Adrenal gland (tissue), 12 donors: ENCODE results near the gene ZGRF1. TPM values are rescaled to one million over a fixed set of nuclear protein-coding genes. Genes with fewer than 3 reads are reported as not detected.
"Not testable (repeated sequence)": the region's sequence is repeated elsewhere in the genome, so short reads cannot be mapped to it uniquely, and the experiment has no call there.

Experiments used
- DNase-seq, 7 donors: peaks; one replicate each; pipeline ENCODE4 v3.0.0-alpha.2; 2019 to 2020
- H3K27ac ChIP-seq, 5 donors: fragments of 200-600 bp; sonication (generic) in 4 of 5; 1 replicate in 3 of 5; 2 replicates in 2 of 5; pipeline versions ENCODE4 v1.5.1 to v1.8.0; 2016 to 2020; ENCODE audit warnings: mild to moderate bottlenecking in 1 of 5
- H3K27me3 ChIP-seq: fragments of 200-600 bp; 2 replicates; pipeline ENCODE4 v1.8.0; 2021
- H3K36me3 ChIP-seq, 2 donors: fragments of 200-600 bp; replicated peaks in 1 of 2; 1 replicate in 1 of 2; 2 replicates in 1 of 2; pipeline versions ENCODE4 v1.5.1 to v1.8.0; 2018 to 2022
- H3K4me1 ChIP-seq, 2 donors: fragments of 200-600 bp; replicated peaks in 1 of 2; 1 replicate in 1 of 2; 2 replicates in 1 of 2; pipeline versions ENCODE4 v1.5.1 to v1.8.0; 2018 to 2021
- H3K4me3 ChIP-seq, 4 donors: fragments of 200-600 bp; sonication (generic) in 3 of 4; one replicate each; pipeline ENCODE4 v1.5.1; 2016 to 2018
- H3K9me3 ChIP-seq, 3 donors: fragments of 200-600 bp; sonication (generic) in 1 of 3; replicated peaks in 1 of 3; 1 replicate in 2 of 3; 2 replicates in 1 of 3; pipeline versions ENCODE4 v1.5.1 to v1.8.0; 2016 to 2021
- POLR2A ChIP-seq, 2 donors: fragments of 450-650 bp; IDR thresholded peaks; one replicate each; pipeline ENCODE4 v1.6.1; 2017; ENCODE audit warnings: antibody characterized with exemption in 2 of 2, mild to moderate bottlenecking in 2 of 2, moderate library complexity in 1 of 2
- WGBS, 4 donors: extraction: QIAGEN DNeasy Blood & Tissue Kit in 2 of 4; methylation state at CpG; one replicate each; pipeline versions ENCODE4 v1.1.5 to v1.1.7; 2013 to 2017; 5-methylcytosine and 5-hydroxymethylcytosine counted together
- intact Hi-C, 2 donors: fragments of 100-400 bp; cut with DNase I; formaldehyde crosslinking; loops; one replicate each; pipeline versions ENCODE4 v1.14.1 to v1.15.0; 2022 to 2023
- polyA plus RNA-seq, 3 donors: library from polyadenylated mRNA; stranded (reverse); fragments of 200-250 nt in 2 of 3; fragments of 350-450 nt in 1 of 3; fragmentation: Illumina TruSeq in 1 of 3; extraction: RNeasy Lipid Tissue Mini Kit (QIAGEN cat#74804) in 1 of 3; gene quantifications; one replicate each; pipeline ENCODE4 v1.2.3, GENCODE V29; 2013 to 2014
- total RNA-seq, 9 donors: library from RNA; depleted of rRNA in 4 of 9; stranded (reverse); fragments of >200 nt in 4 of 9; fragments of 120-200 nt in 1 of 9; fragmentation: NEBNext Ultra II Directional in 1 of 9; extraction: Animal tissue kit (Norgen Biotek cat#: 25700) in 1 of 9; gene quantifications; one replicate each; pipeline versions ENCODE4 v1.1.0 to v1.2.4, GENCODE V29; 2013 to 2023
- TF ChIP-seq, protein P1 (sequence below), 6 experiments: fragments of 450-650 bp in 4 of 6; fragments of 200-600 bp in 2 of 6; sonication (generic) in 1 of 6; IDR thresholded peaks; 1 replicate in 5 of 6; 2 replicates in 1 of 6; pipeline versions ENCODE4 v1.5.1 to v1.8.0; 2016 to 2021; ENCODE audit warnings: antibody characterized with exemption in 6 of 6, mild to moderate bottlenecking in 2 of 6, moderate library complexity in 1 of 6
- donor health status: healthy with polysubstance abuse.
- donor health status: Bipolar disorder and iron deficiency.
- donor health status: DM: yes; HTN: yes; CAD: no.
- donor health status: DM: no; HTN: no; CAD: no.
- donor health status: DM: no; HTN: no; CAD: no.
- donor health status: DM: yes; HTN: yes; CAD: no.

The ZGRF1 gene
- total and polyA plus RNA-seq, 12 donors, result 0.66 to 17.6 (median 2.8) TPM

DNA sequence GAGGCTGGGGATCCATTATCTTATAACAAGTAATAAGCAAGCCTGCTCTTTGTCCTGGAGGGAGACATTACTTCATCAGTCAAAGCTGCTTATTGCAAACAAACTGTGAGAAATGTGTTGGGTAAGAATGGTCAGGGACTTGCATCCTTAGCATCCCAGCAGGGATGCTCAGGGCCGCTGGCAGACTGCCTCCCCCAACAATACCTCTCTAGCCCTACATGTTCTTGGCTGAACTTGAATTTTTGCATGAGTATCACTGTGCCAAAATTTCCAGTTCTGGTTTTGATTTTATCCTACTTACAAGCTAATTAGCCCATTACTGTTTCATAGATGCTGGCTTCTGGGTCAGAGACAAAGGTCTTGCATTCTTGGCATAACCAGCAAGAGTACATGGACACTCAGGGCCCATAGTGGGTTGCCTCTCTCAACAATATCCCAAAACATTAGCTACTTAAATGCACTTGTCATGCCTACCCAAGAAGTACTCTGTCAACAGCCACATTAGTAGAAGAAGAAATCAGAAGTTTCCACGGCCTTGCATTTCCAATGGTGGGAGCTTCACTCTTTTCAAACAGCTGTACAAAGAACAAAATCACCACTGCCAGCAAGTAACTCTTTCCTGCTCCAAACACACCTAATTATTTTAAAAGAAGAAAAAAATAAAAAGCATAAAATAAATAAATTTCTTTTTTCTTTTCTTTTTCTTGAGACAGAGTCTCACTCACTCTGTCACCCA, 78.9 kb downstream of the ZGRF1 start:
- no peak overlapping the region for H3K4me3 ChIP-seq
- DNase-seq, result no peak
- no peak overlapping the region for H3K27ac ChIP-seq
- TF ChIP-seq POLR2A (IDR thresholded peaks at IDR 0.05), result no peak
- no peaks in the 10 kb centered on the region for H3K4me1 ChIP-seq
- intact Hi-C loops, result no loop called here
- H3K36me3 ChIP-seq, result no peaks in the 10 kb centered on the region
- H3K27me3 ChIP-seq, result no peaks in the 10 kb centered on the region
- 93 to 98% (median 96%) methylated on average over 2 of the region's 2 CpGs for WGBS, 4 donors
- no peaks in the 10 kb centered on the region for H3K9me3 ChIP-seq

DNA sequence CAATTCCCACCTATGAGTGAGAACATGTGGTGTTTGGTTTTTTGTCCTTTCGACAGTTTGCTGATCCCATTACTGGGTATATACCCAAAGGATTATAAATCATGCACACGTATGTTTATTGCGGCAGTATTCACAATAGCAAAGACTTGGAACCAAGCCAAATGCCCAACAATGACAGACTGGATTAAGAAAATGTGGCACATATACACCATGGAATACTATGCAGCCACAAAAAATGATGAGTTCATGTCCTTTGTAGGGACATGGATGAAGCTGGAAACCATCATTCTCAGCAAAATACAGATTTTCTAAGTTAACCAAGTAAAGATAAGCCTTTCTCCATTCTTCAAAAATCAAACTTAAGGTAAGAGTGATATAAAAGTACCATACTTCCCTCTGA, 82.4 kb downstream of the ZGRF1 start:
- 94 to 100% (median 96%) methylated on average over 2 to 3 of the region's 3 CpGs for whole genome bisulfite sequencing, 4 donors

DNA sequence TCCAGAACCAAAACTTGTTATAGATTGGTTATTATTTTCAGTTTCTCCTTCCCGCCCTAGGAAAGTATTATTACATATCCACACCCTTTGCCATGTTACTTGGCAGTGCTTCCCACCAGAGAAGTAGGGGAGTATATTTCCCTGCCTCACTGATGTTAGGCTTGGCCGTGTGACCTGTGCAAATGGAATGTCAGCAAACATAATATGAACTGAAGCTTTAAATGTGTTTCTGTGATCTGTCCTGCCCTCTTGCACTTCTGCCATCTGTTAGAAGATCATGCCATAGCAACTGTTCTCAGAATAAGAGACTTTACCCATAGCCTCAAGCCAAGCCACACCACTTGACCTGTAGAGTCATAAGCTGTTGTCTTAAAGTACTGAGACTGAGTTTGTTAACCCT, 84.0 kb downstream of the ZGRF1 start:
- no peaks in the 10 kb centered on the region for H3K27me3 ChIP-seq
- H3K27ac ChIP-seq, result no peak overlapping the region
- WGBS, 4 donors, result 45 to 81% (median 48%) methylated on average over 2 of the region's 2 CpGs
- H3K36me3 ChIP-seq, result no peaks in the 10 kb centered on the region
- intact Hi-C loops, result no loop called here
- H3K4me1 ChIP-seq, result no peaks in the 10 kb centered on the region
- TF ChIP-seq, protein P1, sequence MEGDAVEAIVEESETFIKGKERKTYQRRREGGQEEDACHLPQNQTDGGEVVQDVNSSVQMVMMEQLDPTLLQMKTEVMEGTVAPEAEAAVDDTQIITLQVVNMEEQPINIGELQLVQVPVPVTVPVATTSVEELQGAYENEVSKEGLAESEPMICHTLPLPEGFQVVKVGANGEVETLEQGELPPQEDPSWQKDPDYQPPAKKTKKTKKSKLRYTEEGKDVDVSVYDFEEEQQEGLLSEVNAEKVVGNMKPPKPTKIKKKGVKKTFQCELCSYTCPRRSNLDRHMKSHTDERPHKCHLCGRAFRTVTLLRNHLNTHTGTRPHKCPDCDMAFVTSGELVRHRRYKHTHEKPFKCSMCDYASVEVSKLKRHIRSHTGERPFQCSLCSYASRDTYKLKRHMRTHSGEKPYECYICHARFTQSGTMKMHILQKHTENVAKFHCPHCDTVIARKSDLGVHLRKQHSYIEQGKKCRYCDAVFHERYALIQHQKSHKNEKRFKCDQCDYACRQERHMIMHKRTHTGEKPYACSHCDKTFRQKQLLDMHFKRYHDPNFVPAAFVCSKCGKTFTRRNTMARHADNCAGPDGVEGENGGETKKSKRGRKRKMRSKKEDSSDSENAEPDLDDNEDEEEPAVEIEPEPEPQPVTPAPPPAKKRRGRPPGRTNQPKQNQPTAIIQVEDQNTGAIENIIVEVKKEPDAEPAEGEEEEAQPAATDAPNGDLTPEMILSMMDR (IDR thresholded peaks at IDR 0.05), result no peak
- TF ChIP-seq POLR2A (IDR thresholded peaks at IDR 0.05), result no peak
- no peak for DNase-seq
- no peak overlapping the region for H3K4me3 ChIP-seq
- no peaks in the 10 kb centered on the region for H3K9me3 ChIP-seq

More for the DNA sequence above, 82.4 kb downstream of the ZGRF1 start:
- H3K27me3 ChIP-seq, intact Hi-C loops, H3K27ac ChIP-seq, H3K9me3 ChIP-seq, H3K4me1 ChIP-seq, DNase-seq, H3K36me3 ChIP-seq, H3K4me3 ChIP-seq: not testable (repeated sequence)

DNA sequence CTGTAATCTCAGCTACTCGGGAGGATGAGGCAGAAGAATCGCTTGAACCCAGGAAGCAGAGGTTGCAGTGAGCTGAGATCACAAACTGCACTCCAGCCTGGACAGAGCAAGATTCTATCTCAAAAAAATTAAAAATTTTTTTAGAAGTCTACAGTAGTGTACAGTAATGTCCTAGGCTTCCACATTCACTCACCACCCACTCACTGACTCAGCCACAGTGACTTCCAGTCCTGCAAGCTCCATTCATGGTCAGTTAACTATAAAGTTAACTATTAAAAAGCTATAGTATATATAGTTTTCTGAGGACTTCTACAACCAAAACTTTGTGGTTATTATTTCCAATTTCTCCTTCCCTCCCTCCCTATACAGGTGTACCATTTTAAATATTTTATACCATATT, 86.0 kb downstream of the ZGRF1 start:
- TF ChIP-seq, protein P1 (IDR thresholded peaks at IDR 0.05), result no peak
- no peak for TF ChIP-seq POLR2A (IDR thresholded peaks at IDR 0.05)
- Histone ChIP-seq H3K4me3 (no peak overlapping the region), H3K36me3 (no peaks in the 10 kb centered on the region), H3K9me3 (no peaks in the 10 kb centered on the region), H3K27ac (no peak overlapping the region), H3K4me1 (no peaks in the 10 kb centered on the region), H3K27me3 (no peaks in the 10 kb centered on the region)
- WGBS, 4 donors, result 91 to 97% (median 97%) methylated on average over 2 of the region's 2 CpGs
- intact Hi-C loops, result no loop called here
- DNase-seq, result no peak

DNA sequence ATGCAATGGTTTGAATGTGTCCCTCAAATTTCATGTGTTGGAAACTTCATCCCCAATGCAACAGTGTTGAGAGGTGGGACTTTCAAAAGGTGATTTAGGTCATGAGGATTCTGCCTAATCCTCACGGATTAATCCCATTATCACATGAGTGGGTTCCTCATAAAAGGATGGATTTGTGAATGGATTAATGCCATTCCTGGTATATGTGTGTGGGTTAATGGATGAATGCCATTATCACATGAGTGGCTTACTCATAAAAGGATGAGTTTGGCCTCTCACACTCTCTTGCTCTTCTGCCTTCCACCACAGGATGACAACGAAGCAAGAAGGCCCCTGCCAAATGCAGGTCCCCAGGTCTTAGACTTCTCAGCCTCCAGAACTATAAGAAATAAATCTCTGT, 90.2 kb downstream of the ZGRF1 start:
- Histone ChIP-seq H3K4me1 (no peaks in the 10 kb centered on the region), H3K4me3 (no peak overlapping the region), H3K27ac (no peak overlapping the region), H3K36me3 (no peaks in the 10 kb centered on the region), H3K9me3 (no peaks in the 10 kb centered on the region), H3K27me3 (no peaks in the 10 kb centered on the region)
- 80 to 97% (median 88%) methylated on average over 2 of the region's 2 CpGs for WGBS, 4 donors
- intact Hi-C loops, result no loop called here
- TF ChIP-seq, protein P1 (IDR thresholded peaks at IDR 0.05), result no peak
- no peak for TF ChIP-seq POLR2A (IDR thresholded peaks at IDR 0.05)
- DNase-seq, result no peak
